Osteocyte (in vitro differentiated cells): Measurements from ENCODE around the gene TICAM2. TPM values are rescaled to one million over a fixed set of nuclear protein-coding genes. Genes with fewer than 3 reads are reported as not detected.

Experiments
- DNase-seq: peaks from one replicate; pipeline ENCODE4 v3.0.0; 2021; ENCODE audit warnings: mixed read lengths; ENCODE audit not compliant: unreplicated experiment; ENCODE audit errors: extremely low spot score
- H3K27ac Mint-ChIP-seq: one replicate; pipeline ENCODE4 v1.8.0; 2021; ENCODE audit warnings: mild to moderate bottlenecking, mixed read lengths; ENCODE audit not compliant: unreplicated experiment
- H3K27me3 Mint-ChIP-seq: one replicate; pipeline ENCODE4 v1.8.0; 2021; ENCODE audit warnings: mixed read lengths; ENCODE audit not compliant: unreplicated experiment
- H3K36me3 Mint-ChIP-seq: one replicate; pipeline ENCODE4 v1.8.0; 2021; ENCODE audit warnings: mixed read lengths; ENCODE audit not compliant: unreplicated experiment
- H3K4me1 Mint-ChIP-seq: one replicate; pipeline ENCODE4 v1.8.0; 2021; ENCODE audit warnings: mixed read lengths; ENCODE audit not compliant: unreplicated experiment
- H3K4me3 Mint-ChIP-seq: one replicate; pipeline ENCODE4 v1.8.0; 2021; ENCODE audit warnings: mild to moderate bottlenecking, moderate library complexity, mixed read lengths; ENCODE audit not compliant: unreplicated experiment
- H3K9me3 Mint-ChIP-seq: one replicate; pipeline ENCODE4 v1.8.0; 2021; ENCODE audit warnings: mixed read lengths; ENCODE audit not compliant: unreplicated experiment
- CTCF ChIP-seq: fragments of 200-600 bp; sonication (generic); IDR thresholded peaks from 2 replicates; pipeline ENCODE4 v1.5.0; 2021; ENCODE audit warnings: antibody characterized with exemption, mild to moderate bottlenecking, moderate library complexity
- total RNA-seq: library from RNA; stranded (reverse); gene quantifications from 2 replicates; pipeline ENCODE4 v1.2.1, GENCODE V29; 2021

Gene TICAM2
- total RNA-seq, 1 donor from 2014 or later: 2.8 TPM

- Mint-ChIP-seq H3K27ac (no peak overlapping the region), H3K36me3 (peaks cover 44% of the 10 kb centered on the region), H3K4me3 (no peak overlapping the region), H3K4me1 (peaks cover 3% of the 10 kb centered on the region), H3K9me3 (no peaks in the 10 kb centered on the region), H3K27me3 (no peaks in the 10 kb centered on the region)
- no peak for TF ChIP-seq CTCF
- DNase-seq: no peak
These were observed 14.2 kb upstream of the TICAM2 start for GRCh38 chr5:115616472-115616871.

- Mint-ChIP-seq H3K27me3 (no peaks in the 10 kb centered on the region), H3K4me1 (no peaks in the 10 kb centered on the region), H3K27ac (no peak overlapping the region), H3K9me3 (no peaks in the 10 kb centered on the region), H3K36me3 (peaks cover 23% of the 10 kb centered on the region), H3K4me3 (no peak overlapping the region)
- DNase-seq: no peak
- no peak for TF ChIP-seq CTCF
These were observed 9.6 kb upstream of the TICAM2 start for GRCh38 chr5:115611873-115612272.

- no peaks in the 10 kb centered on the region for H3K27me3 Mint-ChIP-seq
- TF ChIP-seq CTCF: no peak
- H3K9me3 Mint-ChIP-seq: peaks cover 4% of the 10 kb centered on the region
- DNase-seq: no peak
- H3K27ac Mint-ChIP-seq: no peak overlapping the region
- no peaks in the 10 kb centered on the region for H3K4me1 Mint-ChIP-seq
- H3K36me3 Mint-ChIP-seq: peaks cover 20% of the 10 kb centered on the region
- H3K4me3 Mint-ChIP-seq: no peak overlapping the region
These were observed 5.7 kb upstream of the TICAM2 start for GRCh38 chr5:115607935-115608334.

GRCh38 chr5:115605436-115605835 lies 3.2 kb upstream of the TICAM2 start:
- peaks cover 4% of the 10 kb centered on the region for H3K9me3 Mint-ChIP-seq
- DNase-seq: no peak
- no peak for TF ChIP-seq CTCF
- peaks cover 18% of the 10 kb centered on the region for H3K36me3 Mint-ChIP-seq
- peaks cover 9% of the 10 kb centered on the region for H3K4me1 Mint-ChIP-seq
- no peak overlapping the region for H3K27ac Mint-ChIP-seq
- no peaks in the 10 kb centered on the region for H3K27me3 Mint-ChIP-seq
- H3K4me3 Mint-ChIP-seq: no peak overlapping the region

GRCh38 chr5:115602591-115603125 lies 379 bp upstream of the TICAM2 start:
- H3K27ac Mint-ChIP-seq: peak overlapping the region; percentile 73
- peak overlapping the region; percentile 59 for H3K4me3 Mint-ChIP-seq
- DNase-seq: no peak
- H3K36me3 Mint-ChIP-seq: peaks cover 16% of the 10 kb centered on the region
- no peaks in the 10 kb centered on the region for H3K27me3 Mint-ChIP-seq
- TF ChIP-seq CTCF: no peak
- peaks cover 24% of the 10 kb centered on the region for H3K4me1 Mint-ChIP-seq
- H3K9me3 Mint-ChIP-seq: peaks cover 4% of the 10 kb centered on the region
